ENCODE measurements around the gene TOP3A. TPM values are rescaled to one million over a fixed set of nuclear protein-coding genes. Genes with fewer than 3 reads are reported as not detected.

Gene TOP3A
- total RNA-seq, 3 donors from 2014 or later (not counting 1 experiment from before 2014, with no cell fraction given) = 38.1 to 59.7 (median 53.2) TPM

GRCh38 chr17:18257982-18258355, 56.8 kb downstream of the TOP3A start:
- DNase-seq (peak; percentile 54 to 55), ATAC-seq (peak; percentile 47 to 75 (median 49))
- H3K36me3 ChIP-seq (ENCODE audit: control insufficient read depth, insufficient read depth, low read length) = peaks cover 27% of the 10 kb centered on the region
- no peaks in the 10 kb centered on the region for H3K9me3 ChIP-seq (ENCODE audit: control insufficient read depth, insufficient read depth, low read length)
- peaks cover 51% of the 10 kb centered on the region for H3K4me1 ChIP-seq (ENCODE audit: control insufficient read depth, insufficient read depth, low read length)
- no peaks in the 10 kb centered on the region for H3K36me3 Mint-ChIP-seq
- no peaks in the 10 kb centered on the region for H3K27me3 ChIP-seq (ENCODE audit: control insufficient read depth, insufficient read depth, low read length)
- 0% methylated on average over 16 of the region's 16 CpGs for WGBS (ENCODE audit: insufficient coverage)
- peak overlapping the region; percentile 56 for H3K27ac ChIP-seq (ENCODE audit: low read length)
- H3K4me1 Mint-ChIP-seq = peaks cover 17 to 36% of the 10 kb centered on the region in 2 donors
- peak overlapping the region; percentile 65 for H3K4me3 ChIP-seq (ENCODE audit: low read length)
- peak overlapping the region; percentile 81 to 96 for H3K27ac Mint-ChIP-seq
- intact Hi-C loops (cut with micrococcal nuclease) = loop anchor here (5.0 kb wide), 1 partner anchor 76 kb away; the partner anchor contains the start of gene ALKBH5
- no peaks in the 10 kb centered on the region for H3K9me3 Mint-ChIP-seq
- no peaks in the 10 kb centered on the region for H3K27me3 Mint-ChIP-seq (ENCODE audit: low read depth in 2 of 2)
- TF ChIP-seq CTCF (IDR thresholded peaks at IDR 0.05) = no peak
- peak overlapping the region; percentile 97 for H3K4me3 Mint-ChIP-seq

- Mint-ChIP-seq H3K4me1 (peaks cover 17 to 34% of the 10 kb centered on the region in 2 donors), H3K36me3 (no peaks in the 10 kb centered on the region), H3K9me3 (no peaks in the 10 kb centered on the region), H3K27me3 (ENCODE audit: low read depth in 2 of 2) (no peaks in the 10 kb centered on the region), H3K27ac (peak overlapping the region; percentile 81 to 96), H3K4me3 (peak overlapping the region; percentile 97)
- no peaks in the 10 kb centered on the region for H3K9me3 ChIP-seq (ENCODE audit: control insufficient read depth, insufficient read depth, low read length)
- ATAC-seq (peak in 1 of 3 donors; percentile 6), DNase-seq (peak in 1 of 2 donors; percentile 50)
- 35% methylated on average over 18 of the region's 18 CpGs for WGBS (ENCODE audit: insufficient coverage)
- intact Hi-C loops (cut with micrococcal nuclease) = loop anchor here (5.0 kb wide), 1 partner anchor 75 kb away; the partner anchor contains the start of gene ALKBH5
- H3K4me3 ChIP-seq (ENCODE audit: low read length) = peak overlapping the region; percentile 65
- peaks cover 50% of the 10 kb centered on the region for H3K4me1 ChIP-seq (ENCODE audit: control insufficient read depth, insufficient read depth, low read length)
- H3K27ac ChIP-seq (ENCODE audit: low read length) = peak overlapping the region; percentile 56
- no peaks in the 10 kb centered on the region for H3K27me3 ChIP-seq (ENCODE audit: control insufficient read depth, insufficient read depth, low read length)
- TF ChIP-seq CTCF (IDR thresholded peaks at IDR 0.05) = no peak
- H3K36me3 ChIP-seq (ENCODE audit: control insufficient read depth, insufficient read depth, low read length) = peaks cover 30% of the 10 kb centered on the region
These were observed 57.4 kb downstream of the TOP3A start for GRCh38 chr17:18257268-18257981.

GRCh38 chr17:18256776-18257175, 58.0 kb downstream of the TOP3A start:
- Mint-ChIP-seq H3K36me3 (no peaks in the 10 kb centered on the region), H3K27me3 (ENCODE audit: low read depth in 2 of 2) (no peaks in the 10 kb centered on the region), H3K9me3 (no peaks in the 10 kb centered on the region), H3K4me3 (peak overlapping the region; percentile 97), H3K4me1 (peaks cover 17 to 28% of the 10 kb centered on the region in 2 donors), H3K27ac (peak overlapping the region; percentile 51 to 96)
- Histone ChIP-seq H3K9me3 (ENCODE audit: control insufficient read depth, insufficient read depth, low read length) (no peaks in the 10 kb centered on the region), H3K36me3 (ENCODE audit: control insufficient read depth, insufficient read depth, low read length) (peaks cover 37% of the 10 kb centered on the region), H3K27me3 (ENCODE audit: control insufficient read depth, insufficient read depth, low read length) (no peaks in the 10 kb centered on the region), H3K27ac (ENCODE audit: low read length) (no peak overlapping the region), H3K4me1 (ENCODE audit: control insufficient read depth, insufficient read depth, low read length) (peaks cover 44% of the 10 kb centered on the region), H3K4me3 (ENCODE audit: low read length) (no peak overlapping the region)
- DNase-seq (no peak), ATAC-seq (no peak)
- TF ChIP-seq CTCF (IDR thresholded peaks at IDR 0.05) = no peak
- 97% methylated on average over 7 of the region's 7 CpGs for WGBS (ENCODE audit: insufficient coverage)
- intact Hi-C loops (cut with micrococcal nuclease) = loop anchor here (5.0 kb wide), 1 partner anchor 74 kb away; the partner anchor contains the start of gene ALKBH5

All from natural killer cell (primary cell).